ENCODE data around the gene RXRG. TPM values are rescaled to one million over a fixed set of nuclear protein-coding genes. Genes with fewer than 3 reads are reported as not detected.

Gene RXRG
- polyA plus RNA-seq, 1 donor (not counting 4 experiments of a cell fraction or from before 2014, with no cell fraction given), result not detected

- Histone ChIP-seq H3K4me3 (ENCODE audit: control insufficient read depth in 2 of 3, extremely low read depth in 1 of 3, insufficient read depth in 2 of 3, low read depth in 1 of 3, low read length in 3 of 3) (no peak overlapping the region), H3K27ac (ENCODE audit: control insufficient read depth, insufficient read depth, low read length) (no peak overlapping the region), H3K9me3 (ENCODE audit: control insufficient read depth, low read depth, low read length) (no peaks in the 10 kb centered on the region), H3K36me3 (ENCODE audit: control insufficient read depth in 2 of 2, extremely low read depth in 1 of 2, insufficient read depth in 2 of 2, low read length in 2 of 2) (no peaks in the 10 kb centered on the region), H3K9me1 (ENCODE audit: control insufficient read depth, extremely low read depth, insufficient read depth, low read length) (no peaks in the 10 kb centered on the region), H4K20me1 (ENCODE audit: control insufficient read depth, extremely low read depth, insufficient read depth, low read length) (no peaks in the 10 kb centered on the region), H3K4me1 (ENCODE audit: control insufficient read depth, extremely low read depth, insufficient read depth, low read length) (no peaks in the 10 kb centered on the region), H3K27me3 (ENCODE audit: control insufficient read depth, extremely low read depth, insufficient read depth, low read length) (peaks cover 37% of the 10 kb centered on the region), H3K4me2 (ENCODE audit: control insufficient read depth, extremely low read depth, insufficient read depth, low read depth, low read length) (no peak overlapping the region), H3K9ac (ENCODE audit: control insufficient read depth, extremely low read depth, insufficient read depth, low read length) (no peak overlapping the region), H2AFZ (ENCODE audit: control insufficient read depth, low read length) (no peak overlapping the region), H3K79me2 (ENCODE audit: control insufficient read depth, insufficient read depth, low read length) (no peaks in the 10 kb centered on the region)
- dilution Hi-C loops (cut with MboI; ENCODE audit: extremely low pct_ligation_motif_present, low sequenced_read_pairs), result no loop called here
- TF ChIP-seq, protein P1, sequence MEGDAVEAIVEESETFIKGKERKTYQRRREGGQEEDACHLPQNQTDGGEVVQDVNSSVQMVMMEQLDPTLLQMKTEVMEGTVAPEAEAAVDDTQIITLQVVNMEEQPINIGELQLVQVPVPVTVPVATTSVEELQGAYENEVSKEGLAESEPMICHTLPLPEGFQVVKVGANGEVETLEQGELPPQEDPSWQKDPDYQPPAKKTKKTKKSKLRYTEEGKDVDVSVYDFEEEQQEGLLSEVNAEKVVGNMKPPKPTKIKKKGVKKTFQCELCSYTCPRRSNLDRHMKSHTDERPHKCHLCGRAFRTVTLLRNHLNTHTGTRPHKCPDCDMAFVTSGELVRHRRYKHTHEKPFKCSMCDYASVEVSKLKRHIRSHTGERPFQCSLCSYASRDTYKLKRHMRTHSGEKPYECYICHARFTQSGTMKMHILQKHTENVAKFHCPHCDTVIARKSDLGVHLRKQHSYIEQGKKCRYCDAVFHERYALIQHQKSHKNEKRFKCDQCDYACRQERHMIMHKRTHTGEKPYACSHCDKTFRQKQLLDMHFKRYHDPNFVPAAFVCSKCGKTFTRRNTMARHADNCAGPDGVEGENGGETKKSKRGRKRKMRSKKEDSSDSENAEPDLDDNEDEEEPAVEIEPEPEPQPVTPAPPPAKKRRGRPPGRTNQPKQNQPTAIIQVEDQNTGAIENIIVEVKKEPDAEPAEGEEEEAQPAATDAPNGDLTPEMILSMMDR (optimal IDR thresholded peaks at IDR 0.05 in 1 of 3, IDR thresholded peaks at IDR 0.05 in 1 of 3, conservative IDR thresholded peaks at IDR 0.05 in 1 of 3; ENCODE audit: extremely low read depth in 1 of 3, insufficient read depth in 2 of 3, low read length in 3 of 3), result peak; percentile 70 to 86 (median 86)
- TF ChIP-seq EZH2 (IDR thresholded peaks at IDR 0.05; ENCODE audit: low read length), result no peak
- peak; percentile 80 for FAIRE-seq
- DNase-seq (ENCODE audit: low read depth, low spot score), result no peak
Observed at GRCh38 chr1:165403835-165404482, 41.0 kb downstream of the RXRG start.

DNA sequence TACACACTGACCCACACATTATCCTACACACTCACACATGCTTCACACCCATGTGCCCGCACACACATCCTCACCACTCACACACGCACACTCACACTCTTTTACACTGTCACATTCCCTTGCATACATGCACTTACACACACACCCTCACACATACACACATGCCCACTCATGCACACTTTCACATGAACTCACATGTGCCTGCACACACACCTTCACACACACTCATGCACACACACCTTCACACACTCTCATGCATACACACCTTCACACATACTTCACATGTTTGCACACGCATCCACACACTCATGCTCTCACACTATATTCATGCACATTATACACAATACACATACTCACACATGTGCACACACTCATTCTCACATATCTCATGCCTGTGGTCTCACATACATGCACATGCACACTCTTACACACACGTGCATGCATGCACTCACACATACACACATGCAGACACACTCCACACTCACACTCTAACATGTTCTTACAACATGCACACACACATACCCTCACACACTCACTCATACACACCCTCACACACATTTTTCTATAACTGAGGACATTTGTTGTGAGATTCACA lies 42.3 kb downstream of the RXRG start:
- FAIRE-seq, result no peak

More for the DNA sequence above, 42.3 kb downstream of the RXRG start:
- TF ChIP-seq EZH2 (IDR thresholded peaks at IDR 0.05; ENCODE audit: low read length), result no peak
- TF ChIP-seq, protein P1 (optimal IDR thresholded peaks at IDR 0.05 in 1 of 3, IDR thresholded peaks at IDR 0.05 in 1 of 3, conservative IDR thresholded peaks at IDR 0.05 in 1 of 3; ENCODE audit: extremely low read depth in 1 of 3, insufficient read depth in 2 of 3, low read length in 3 of 3), result no peak
- H3K4me2 ChIP-seq (ENCODE audit: control insufficient read depth, extremely low read depth, insufficient read depth, low read depth, low read length), result no peak overlapping the region
- no peak overlapping the region for H3K27ac ChIP-seq (ENCODE audit: control insufficient read depth, insufficient read depth, low read length)
- H3K4me1 ChIP-seq (ENCODE audit: control insufficient read depth, extremely low read depth, insufficient read depth, low read length), result no peaks in the 10 kb centered on the region
- H3K36me3 ChIP-seq (ENCODE audit: control insufficient read depth in 2 of 2, extremely low read depth in 1 of 2, insufficient read depth in 2 of 2, low read length in 2 of 2), result no peaks in the 10 kb centered on the region
- H3K9me3 ChIP-seq (ENCODE audit: control insufficient read depth, low read depth, low read length), result no peaks in the 10 kb centered on the region
- H3K79me2 ChIP-seq (ENCODE audit: control insufficient read depth, insufficient read depth, low read length), result no peaks in the 10 kb centered on the region
- no peak for DNase-seq (ENCODE audit: low read depth, low spot score)
- no peak overlapping the region for H2AFZ ChIP-seq (ENCODE audit: control insufficient read depth, low read length)
- H3K27me3 ChIP-seq (ENCODE audit: control insufficient read depth, extremely low read depth, insufficient read depth, low read length), result peaks cover 50% of the 10 kb centered on the region
- no peak overlapping the region for H3K9ac ChIP-seq (ENCODE audit: control insufficient read depth, extremely low read depth, insufficient read depth, low read length)
- dilution Hi-C loops (cut with MboI; ENCODE audit: extremely low pct_ligation_motif_present, low sequenced_read_pairs), result no loop called here
- H4K20me1 ChIP-seq (ENCODE audit: control insufficient read depth, extremely low read depth, insufficient read depth, low read length), result no peaks in the 10 kb centered on the region
- H3K4me3 ChIP-seq (ENCODE audit: control insufficient read depth in 2 of 3, extremely low read depth in 1 of 3, insufficient read depth in 2 of 3, low read depth in 1 of 3, low read length in 3 of 3), result no peak overlapping the region
- H3K9me1 ChIP-seq (ENCODE audit: control insufficient read depth, extremely low read depth, insufficient read depth, low read length), result no peaks in the 10 kb centered on the region
